PC-9 (cell line): Measurements from ENCODE around the gene NHLRC4.

ENCODE experiments used
- CTCF ChIP-seq: fragments of 200-600 bp; sonication (generic); conservative IDR thresholded peaks from 2 replicates; pipeline ENCODE4 v1.6.1; 2017; ENCODE audit warnings: mixed run types, antibody characterized with exemption, mild to moderate bottlenecking, moderate library complexity
- EZH2 ChIP-seq: fragments of 200-600 bp; sonication (generic); IDR thresholded peaks from 2 replicates; pipeline ENCODE4 v1.8.0; 2017; ENCODE audit warnings: antibody characterized with exemption, low read depth

DNA sequence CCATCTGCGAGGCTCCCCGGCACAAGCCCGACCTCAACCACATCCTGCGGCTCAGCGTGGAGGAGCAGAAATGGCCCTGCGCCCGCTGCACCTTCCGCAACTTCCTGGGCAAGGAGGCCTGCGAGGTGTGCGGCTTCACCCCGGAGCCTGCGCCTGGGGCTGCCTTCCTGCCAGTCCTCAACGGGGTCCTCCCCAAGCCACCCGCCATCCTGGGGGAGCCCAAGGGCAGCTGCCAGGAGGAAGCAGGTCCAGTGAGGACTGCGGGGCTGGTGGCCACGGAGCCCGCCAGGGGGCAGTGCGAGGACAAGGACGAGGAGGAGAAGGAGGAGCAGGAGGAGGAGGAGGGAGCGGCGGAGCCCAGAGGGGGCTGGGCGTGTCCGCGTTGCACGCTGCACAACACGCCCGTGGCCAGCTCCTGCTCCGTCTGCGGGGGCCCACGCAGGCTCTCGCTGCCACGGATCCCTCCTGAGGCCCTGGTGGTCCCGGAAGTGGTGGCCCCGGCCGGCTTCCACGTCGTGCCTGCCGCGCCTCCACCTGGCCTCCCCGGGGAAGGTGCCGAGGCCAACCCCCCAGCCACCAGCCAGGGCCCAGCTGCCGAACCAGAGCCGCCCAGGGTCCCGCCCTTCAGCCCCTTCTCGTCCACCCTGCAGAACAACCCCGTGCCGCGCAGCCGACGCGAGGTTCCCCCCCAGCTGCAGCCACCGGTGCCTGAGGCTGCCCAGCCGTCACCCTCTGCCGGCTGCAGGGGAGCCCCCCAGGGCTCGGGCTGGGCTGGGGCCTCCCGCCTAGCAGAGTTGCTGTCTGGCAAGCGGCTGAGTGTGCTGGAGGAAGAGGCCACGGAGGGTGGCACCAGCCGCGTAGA lies 19.7 kb upstream of the NHLRC4 start:
- TF ChIP-seq CTCF = no peak
- no peak for TF ChIP-seq EZH2
